Measurements from ENCODE around the gene RPS27. TPM values are rescaled to one million over a fixed set of nuclear protein-coding genes. Genes with fewer than 3 reads are reported as not detected.

Gene RPS27
- total RNA-seq, 1 donor from 2014 or later = 1,207 TPM

DNA sequence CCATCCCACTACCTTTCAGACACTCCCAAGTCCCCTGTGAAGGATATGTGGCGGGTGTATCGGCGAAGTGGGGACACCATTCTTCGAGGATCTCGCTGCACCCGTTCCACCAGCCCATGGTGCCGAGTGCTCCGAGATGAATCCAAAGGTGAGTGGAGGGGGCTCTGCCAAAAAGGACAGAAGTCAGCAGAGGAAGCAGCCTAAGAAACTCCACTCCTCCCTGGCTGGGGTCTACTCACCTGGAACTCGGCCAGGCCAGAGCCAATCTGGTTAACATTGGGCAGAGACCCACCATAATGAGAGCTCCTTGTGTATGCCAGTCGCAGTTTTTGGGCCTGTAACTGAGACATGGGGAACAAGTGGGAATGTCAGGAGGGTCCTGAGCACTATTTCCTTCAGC is 35.7 kb upstream of the RPS27 start:
- intact Hi-C loops (cut with micrococcal nuclease) = no loop called here
- Mint-ChIP-seq H3K9me3 (no peaks in the 10 kb centered on the region), H3K36me3 (ENCODE audit: low read depth) (peaks cover 43% of the 10 kb centered on the region), H3K27ac (no peak overlapping the region), H3K4me3 (no peak overlapping the region), H3K27me3 (no peaks in the 10 kb centered on the region), H3K4me1 (peaks cover 39% of the 10 kb centered on the region)
- DNase-seq = no peak

- intact Hi-C loops (cut with micrococcal nuclease) = no loop called here
- peaks cover 36% of the 10 kb centered on the region for H3K36me3 Mint-ChIP-seq (ENCODE audit: low read depth)
These were observed 33.4 kb upstream of the RPS27 start for GRCh38 chr1:153956997-153957715.

GRCh38 chr1:153957744-153958110 is 32.8 kb upstream of the RPS27 start:
- no peaks in the 10 kb centered on the region for H3K9me3 Mint-ChIP-seq
- peaks cover 52% of the 10 kb centered on the region for H3K4me1 Mint-ChIP-seq
- no peaks in the 10 kb centered on the region for H3K27me3 Mint-ChIP-seq
- peak overlapping the region; percentile 88 for H3K4me3 Mint-ChIP-seq
- H3K27ac Mint-ChIP-seq = peak overlapping the region; percentile 94
- peak; percentile 86 for DNase-seq
- peaks cover 34% of the 10 kb centered on the region for H3K36me3 Mint-ChIP-seq (ENCODE audit: low read depth)
- intact Hi-C loops (cut with micrococcal nuclease) = loop anchor here (1.0 kb wide), 5 partner anchors 10 to 174 kb away; partner anchors contain the start of genes CREB3L4, DENND4B and JTB

More at GRCh38 chr1:153956997-153957715, 33.4 kb upstream of the RPS27 start:
- Mint-ChIP-seq H3K4me3 (peak overlapping the region; percentile 88), H3K9me3 (no peaks in the 10 kb centered on the region), H3K4me1 (peaks cover 47% of the 10 kb centered on the region), H3K27me3 (no peaks in the 10 kb centered on the region), H3K27ac (peak overlapping the region; percentile 94)
- DNase-seq = no peak

DNA sequence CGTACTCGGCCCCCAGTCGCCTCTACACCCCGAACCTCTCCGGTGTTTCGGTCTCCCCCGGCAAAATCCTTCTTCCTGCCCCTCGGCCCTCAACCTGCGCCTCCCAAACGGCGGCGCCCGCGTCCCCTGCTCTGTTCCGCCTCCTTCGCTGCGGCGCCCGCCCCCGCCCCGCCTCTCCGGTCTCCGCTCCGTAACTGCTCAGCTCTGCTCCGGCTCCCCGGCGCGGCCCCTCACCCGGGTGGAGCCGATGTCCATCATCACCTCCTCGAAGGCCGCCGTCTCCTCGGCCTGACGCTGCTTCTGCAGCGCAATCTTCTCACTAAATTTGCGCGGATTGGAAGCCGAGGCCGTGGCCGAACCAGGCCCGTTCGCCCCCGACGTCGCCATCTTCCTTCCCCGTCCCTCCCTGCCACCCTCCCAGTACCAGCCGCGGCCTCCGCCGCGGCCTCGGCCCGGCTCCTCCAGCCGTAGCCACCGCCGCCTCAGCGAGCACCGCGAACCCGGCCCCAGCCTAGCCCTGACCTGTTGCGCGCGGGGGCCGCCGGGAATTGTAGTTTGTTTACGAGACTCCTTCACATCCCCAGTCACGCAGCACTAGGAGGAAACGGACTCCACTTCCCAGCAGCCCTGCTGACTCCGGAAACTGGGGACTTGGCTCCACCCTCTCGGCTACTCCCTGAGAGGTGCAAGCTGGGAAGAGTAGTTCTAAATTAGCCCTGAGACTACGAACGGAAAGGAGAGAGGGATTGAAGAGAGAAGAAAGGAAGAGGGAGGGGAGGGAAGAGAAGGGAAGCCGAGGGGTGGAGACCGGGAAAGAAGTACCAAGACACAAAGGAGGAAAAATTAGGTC is 32.2 kb upstream of the RPS27 start, which contains the start of gene CRTC2:
CRTC2 (minus strand) TSS at position 502 of the 850 bp plus-strand sequence; CDS start at position 387, 115 bp downstream.
- intact Hi-C loops (cut with micrococcal nuclease) = loop anchor here (1.0 kb wide), 5 partner anchors 9 to 175 kb away; partner anchors contain the start of genes CREB3L4, DENND4B and JTB

GRCh38 chr1:153958961-153959260 is 31.7 kb upstream of the RPS27 start:
- DNase-seq = no peak
- Mint-ChIP-seq H3K4me1 (peaks cover 54% of the 10 kb centered on the region), H3K27ac (peak overlapping the region; percentile 94), H3K9me3 (no peaks in the 10 kb centered on the region), H3K4me3 (peak overlapping the region; percentile 88), H3K27me3 (no peaks in the 10 kb centered on the region), H3K36me3 (ENCODE audit: low read depth) (peaks cover 28% of the 10 kb centered on the region)
- intact Hi-C loops (cut with micrococcal nuclease) = loop anchor here (1.0 kb wide), 5 partner anchors 8 to 176 kb away; partner anchors contain the start of genes CREB3L4, DENND4B and JTB

More for the DNA sequence above, 32.2 kb upstream of the RPS27 start, which contains the start of gene CRTC2:
- peak; percentile 99 for DNase-seq
- Mint-ChIP-seq H3K27me3 (no peaks in the 10 kb centered on the region), H3K4me3 (peak within 1 kb of the TSS; percentile 88), H3K4me1 (peaks cover 52% of the 10 kb centered on the region), H3K36me3 (ENCODE audit: low read depth) (peaks cover 31% of the 10 kb centered on the region), H3K9me3 (no peaks in the 10 kb centered on the region), H3K27ac (peak within 1 kb of the TSS; percentile 94)

- H3K27me3 Mint-ChIP-seq = no peaks in the 10 kb centered on the region
- peaks cover 22% of the 10 kb centered on the region for H3K36me3 Mint-ChIP-seq (ENCODE audit: low read depth)
- intact Hi-C loops (cut with micrococcal nuclease) = no loop called here
- peak overlapping the region; percentile 59 for H3K27ac Mint-ChIP-seq
- H3K4me3 Mint-ChIP-seq = no peak overlapping the region
- no peaks in the 10 kb centered on the region for H3K9me3 Mint-ChIP-seq
- peaks cover 52% of the 10 kb centered on the region for H3K4me1 Mint-ChIP-seq
- no peak for DNase-seq
These were observed 31.1 kb upstream of the RPS27 start for GRCh38 chr1:153959454-153959853.

- Mint-ChIP-seq H3K27me3 (no peaks in the 10 kb centered on the region), H3K27ac (peak overlapping the region; percentile 59), H3K4me3 (no peak overlapping the region), H3K9me3 (no peaks in the 10 kb centered on the region), H3K36me3 (ENCODE audit: low read depth) (peaks cover 22% of the 10 kb centered on the region), H3K4me1 (peaks cover 52% of the 10 kb centered on the region)
- intact Hi-C loops (cut with micrococcal nuclease) = loop anchor here (10.0 kb wide), 1 partner anchor 425 kb away; the partner anchor contains the start of gene S100A6
- DNase-seq = no peak
These were observed 30.4 kb upstream of the RPS27 start for GRCh38 chr1:153960206-153960605.

DNA sequence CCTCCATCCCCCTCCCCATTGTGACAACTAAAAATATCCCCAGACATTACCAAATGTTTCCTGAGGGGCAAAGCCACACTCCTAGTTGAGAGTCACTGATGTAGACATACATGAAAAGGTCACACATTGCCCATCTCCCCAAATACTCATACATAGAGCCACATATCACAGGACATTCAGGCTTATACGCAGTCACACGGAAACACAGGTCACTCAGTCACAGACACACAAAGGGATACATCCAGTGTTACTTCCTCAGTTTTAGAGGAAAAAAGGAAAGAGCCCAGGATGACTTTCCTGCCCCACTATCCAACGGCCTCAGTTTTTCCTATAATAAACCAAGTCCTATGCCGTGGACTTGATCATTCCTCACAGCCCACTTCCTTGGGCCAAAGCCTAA is 29.1 kb upstream of the RPS27 start:
- intact Hi-C loops (cut with micrococcal nuclease) = loop anchor here (10.0 kb wide), 1 partner anchor 427 kb away; the partner anchor contains the start of gene S100A6
- H3K4me1 Mint-ChIP-seq = peaks cover 51% of the 10 kb centered on the region
- DNase-seq = no peak
- peak overlapping the region; percentile 87 for H3K4me3 Mint-ChIP-seq
- no peaks in the 10 kb centered on the region for H3K9me3 Mint-ChIP-seq
- no peaks in the 10 kb centered on the region for H3K27me3 Mint-ChIP-seq
- peak overlapping the region; percentile 60 for H3K27ac Mint-ChIP-seq
- H3K36me3 Mint-ChIP-seq (ENCODE audit: low read depth) = peaks cover 28% of the 10 kb centered on the region

- Mint-ChIP-seq H3K27me3 (no peaks in the 10 kb centered on the region), H3K4me1 (peaks cover 48% of the 10 kb centered on the region), H3K9me3 (no peaks in the 10 kb centered on the region), H3K36me3 (ENCODE audit: low read depth) (peaks cover 32% of the 10 kb centered on the region), H3K27ac (peak overlapping the region; percentile 89), H3K4me3 (peak overlapping the region; percentile 87)
- intact Hi-C loops (cut with micrococcal nuclease) = loop anchor here (1.0 to 10.0 kb wide), 3 partner anchors 28 to 428 kb away; partner anchors contain the start of genes RPS27 and S100A6
- DNase-seq = no peak
These were observed 28.2 kb upstream of the RPS27 start for GRCh38 chr1:153962088-153963029.

DNA sequence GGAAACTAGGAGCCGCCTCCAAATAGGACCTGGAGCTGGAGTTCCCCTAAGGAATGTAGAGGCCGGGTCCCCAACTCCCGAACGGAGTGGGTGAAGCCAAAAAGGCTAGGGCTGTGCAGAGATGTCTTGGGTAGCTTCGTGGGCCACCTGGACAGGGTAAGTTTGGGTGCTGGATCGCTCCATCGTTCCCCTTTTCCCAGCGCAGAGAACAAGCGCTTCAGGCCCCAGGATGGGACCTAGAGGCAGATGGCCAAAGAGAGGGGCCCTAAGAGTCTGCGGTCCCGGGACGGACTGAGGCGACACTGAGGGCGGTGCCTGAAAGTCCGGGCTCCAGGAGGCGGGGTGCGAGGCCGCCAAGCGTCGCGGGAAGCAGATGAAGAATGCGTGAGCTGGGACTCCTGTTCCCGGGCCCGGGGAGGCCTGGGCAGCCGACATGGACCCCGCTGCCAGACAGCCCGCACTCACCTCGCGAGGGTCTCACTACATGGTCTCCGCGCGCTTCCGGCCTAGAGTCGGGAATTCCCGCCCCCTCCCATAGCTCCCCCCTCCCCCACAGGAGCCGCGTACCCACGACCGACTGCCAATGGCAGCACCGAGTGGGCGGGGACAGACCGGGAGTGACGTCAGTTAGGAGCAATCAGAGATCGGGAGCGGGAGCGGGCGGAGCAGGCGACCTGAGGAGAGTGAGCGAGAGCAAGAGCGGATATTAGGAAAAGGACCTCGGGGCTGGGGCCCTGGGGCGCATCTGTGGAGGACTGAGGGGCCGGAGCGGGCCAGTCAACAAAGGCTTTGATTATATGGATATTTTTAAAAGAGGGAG is 27.3 kb upstream of the RPS27 start, which contains the start of gene SLC39A1:
SLC39A1 (minus strand) TSS at position 508 of the 820 bp plus-strand sequence. CDS start 822 bp downstream, outside the sequence.
- Mint-ChIP-seq H3K36me3 (ENCODE audit: low read depth) (peaks cover 32% of the 10 kb centered on the region), H3K27me3 (no peaks in the 10 kb centered on the region), H3K4me1 (peaks cover 57% of the 10 kb centered on the region), H3K9me3 (no peaks in the 10 kb centered on the region), H3K4me3 (peak within 1 kb of the TSS; percentile 87), H3K27ac (peak within 1 kb of the TSS; percentile 89)
- DNase-seq = peak; percentile 99
- intact Hi-C loops (cut with micrococcal nuclease) = loop anchor here (1.0 to 10.0 kb wide), 3 partner anchors 27 to 428 kb away; partner anchors contain the start of genes RPS27 and S100A6

- no peaks in the 10 kb centered on the region for H3K27me3 Mint-ChIP-seq
- peaks cover 29% of the 10 kb centered on the region for H3K36me3 Mint-ChIP-seq (ENCODE audit: low read depth)
- no peak for DNase-seq
- peaks cover 55% of the 10 kb centered on the region for H3K4me1 Mint-ChIP-seq
- H3K4me3 Mint-ChIP-seq = peak overlapping the region; percentile 87
- intact Hi-C loops (cut with micrococcal nuclease) = loop anchor here (1.0 to 10.0 kb wide), 3 partner anchors 26 to 429 kb away; partner anchors contain the start of genes RPS27 and S100A6
- H3K27ac Mint-ChIP-seq = peak overlapping the region; percentile 89
- H3K9me3 Mint-ChIP-seq = no peaks in the 10 kb centered on the region
These were observed 26.7 kb upstream of the RPS27 start for GRCh38 chr1:153963850-153964331.
